GM19035 (cell line): ENCODE measurements around the gene CD274.
"Not testable (repeated sequence)": the region's sequence is repeated elsewhere in the genome, so short reads cannot be mapped to it uniquely, and the experiment has no call there.

Experiments used
- ATAC-seq: cut with Tn5 transposase; IDR thresholded peaks from one replicate; pipeline ENCODE4 v1.9.1; 2021; ENCODE audit not compliant: unreplicated experiment

The CD274 gene

GRCh38 chr9:5437254-5438216, 12.8 kb upstream of the CD274 start, which contains the start of gene PLGRKT:
PLGRKT (minus strand) TSS chr9:5437925; CDS start chr9:5431977, 5,948 bp downstream.
- ATAC-seq = peak; percentile 90

GRCh38 chr9:5438301-5439162, 11.8 kb upstream of the CD274 start:
- ATAC-seq = peak; percentile 54

- no peak for ATAC-seq
These were observed 9.9 kb upstream of the CD274 start for GRCh38 chr9:5440426-5440825.

GRCh38 chr9:5441043-5441442, 9.3 kb upstream of the CD274 start:
- no peak for ATAC-seq

- no peak for ATAC-seq
These were observed 7.8 kb upstream of the CD274 start for GRCh38 chr9:5442400-5443011.

GRCh38 chr9:5443850-5444249, 6.5 kb upstream of the CD274 start:
- ATAC-seq = no peak

GRCh38 chr9:5445096-5445495, 5.2 kb upstream of the CD274 start:
- not testable (repeated sequence) for ATAC-seq

- no peak for ATAC-seq
These were observed 4.5 kb upstream of the CD274 start for GRCh38 chr9:5445886-5446285.

- ATAC-seq = no peak
These were observed 3.7 kb upstream of the CD274 start for GRCh38 chr9:5446451-5447236.

- no peak for ATAC-seq
These were observed 3.0 kb upstream of the CD274 start for GRCh38 chr9:5447337-5447736.

- no peak for ATAC-seq
These were observed 2.3 kb upstream of the CD274 start for GRCh38 chr9:5448016-5448415.

- ATAC-seq = no peak
These were observed 1.6 kb upstream of the CD274 start for GRCh38 chr9:5448461-5449435.

GRCh38 chr9:5449521-5450358, 602 bp upstream of the CD274 start:
- no peak for ATAC-seq

- ATAC-seq = no peak
These were observed 1.9 kb downstream of the CD274 start for GRCh38 chr9:5452286-5452609.

GRCh38 chr9:5453004-5453403, 2.7 kb downstream of the CD274 start:
- no peak for ATAC-seq

GRCh38 chr9:5453673-5454072, 3.3 kb downstream of the CD274 start:
- no peak for ATAC-seq

- no peak for ATAC-seq
These were observed 4.8 kb downstream of the CD274 start for GRCh38 chr9:5455181-5455580.

GRCh38 chr9:5459289-5459829, 9.0 kb downstream of the CD274 start:
- ATAC-seq = peak; percentile 54
